WI38 (cell line): ENCODE results near the gene C8B.

Source experiments
- H3K4me3 ChIP-seq: 2 replicates; pipeline ENCODE4 v1.5.1; 2011; ENCODE audit warnings: low read depth, mild to moderate bottlenecking, control low read depth, low read length
- CTCF ChIP-seq: IDR thresholded peaks from 2 replicates; pipeline ENCODE4 v1.5.1; 2012; ENCODE audit warnings: low read depth, mild to moderate bottlenecking, control low read depth, low read length

Gene C8B

GRCh38 chr1:56965916-56966697, at the start of gene C8B:
Gene C8B (minus strand): TSS chr1:56966015. CDS start chr1:56965948, 67 bp downstream.
- TF ChIP-seq CTCF: no peak

GRCh38 chr1:57015071-57015470, 49.3 kb upstream of the C8B start:
- no peak for TF ChIP-seq CTCF
- no peak overlapping the region for H3K4me3 ChIP-seq

More at GRCh38 chr1:56965916-56966697, at the start of gene C8B:
- no peak within 1 kb of the TSS for H3K4me3 ChIP-seq

- no peak for TF ChIP-seq CTCF
- no peak overlapping the region for H3K4me3 ChIP-seq
These were observed 47.7 kb upstream of the C8B start for GRCh38 chr1:57013522-57013921.

- TF ChIP-seq CTCF: no peak
These were observed 46.5 kb upstream of the C8B start for GRCh38 chr1:57012315-57012714.

GRCh38 chr1:57010511-57010910, 44.7 kb upstream of the C8B start:
- TF ChIP-seq CTCF: no peak
- H3K4me3 ChIP-seq: no peak overlapping the region

More at GRCh38 chr1:57012315-57012714, 46.5 kb upstream of the C8B start:
- H3K4me3 ChIP-seq: no peak overlapping the region

- TF ChIP-seq CTCF: no peak
- H3K4me3 ChIP-seq: no peak overlapping the region
These were observed 42.1 kb upstream of the C8B start for GRCh38 chr1:57007948-57008347.

- no peak overlapping the region for H3K4me3 ChIP-seq
- no peak for TF ChIP-seq CTCF
These were observed 41.7 kb upstream of the C8B start for GRCh38 chr1:57007472-57007871.
